GM12878 (cell line): ENCODE results near the gene UPK3BL2. TPM values are rescaled to one million over a fixed set of nuclear protein-coding genes. Genes with fewer than 3 reads are reported as not detected.
"Not testable (repeated sequence)": the region's sequence is repeated elsewhere in the genome, so short reads cannot be mapped to it uniquely, and the experiment has no call there.

ENCODE experiments used
- ATAC-seq: fragments of 200-7000 bp; cut with Tn5 transposase; 3 replicates; pipeline ENCODE4 v1.9.1; 2020; ENCODE audit warnings: mild to moderate bottlenecking, moderate library complexity
- BruUV-seq: library from RNA; stranded (reverse); fragments of 400-500 nt; replicated peaks from 2 replicates; lab custom pipeline; 2021; lab: Mats Ljungman, UMichigan
- CTCF ChIA-PET: fragments of 300-600 bp; sonication (Branson Sonifier 250); formaldehyde crosslinking; extraction: SDS; loops from one replicate; lab custom pipeline; 2021; ENCODE audit warnings: inconsistent platforms; lab: Yijun Ruan, JAX
- POLR2A ChIA-PET: fragments of 350-600 bp; formaldehyde crosslinking; extraction: SDS; loops from one replicate; lab custom pipeline; 2021; ENCODE audit warnings: inconsistent platforms; lab: Charles Lee
- RAD21 ChIA-PET: fragments of 300-600 bp; sonication (Branson Sonifier 250); formaldehyde crosslinking; loops from one replicate; lab custom pipeline; 2023; ENCODE audit warnings: antibody characterized with exemption; ENCODE audit not compliant: unreplicated experiment; lab: Charles Lee
- SMC1A ChIA-PET: fragments of 300-600 bp; sonication (Branson Sonifier 250); formaldehyde crosslinking; loops from one replicate; lab custom pipeline; 2023; ENCODE audit not compliant: unreplicated experiment, uncharacterized antibody; lab: Charles Lee
- DNase-seq: peaks from one replicate; pipeline ENCODE4 v3.0.0-alpha.2; 2011; ENCODE audit warnings: low read depth, low spot score
- FAIRE-seq: peaks from 3 replicates; lab custom pipeline; 2011; peaks lifted over from hg19 to GRCh38; lab: Jason Lieb, UNC
- H2AFZ ChIP-seq: 2 replicates; pipeline ENCODE4 v1.6.0; 2011; ENCODE audit warnings: low read depth, low read length, control low read depth; ENCODE audit not compliant: control insufficient read depth
- H3K27ac ChIP-seq: 2 replicates; pipeline ENCODE4 v1.5.1; 2011; ENCODE audit warnings: control low read depth; ENCODE audit not compliant: control insufficient read depth, insufficient read depth
- H3K27me3 ChIP-seq, 2 experiments: replicated peaks in 1 of 2; 2 replicates each; pipeline versions ENCODE4 v1.6.0 to v1.6.1; 2011; ENCODE audit warnings: low read length in 1 of 2; ENCODE audit not compliant: control insufficient read depth in 2 of 2, insufficient read depth in 2 of 2
- H3K36me3 ChIP-seq, 2 experiments: 2 replicates each; pipeline ENCODE4 v1.5.1; 2011; ENCODE audit warnings: low read length in 1 of 2; ENCODE audit not compliant: control insufficient read depth in 2 of 2, insufficient read depth in 2 of 2
- H3K4me1 ChIP-seq: 2 replicates; pipeline ENCODE4 v1.6.1; 2011; ENCODE audit warnings: mild to moderate bottlenecking, low read length, moderate library complexity, mixed read lengths; ENCODE audit not compliant: control insufficient read depth, insufficient read depth
- H3K4me2 ChIP-seq: 2 replicates; pipeline ENCODE4 v1.6.0; 2011; ENCODE audit warnings: control low read depth; ENCODE audit not compliant: control insufficient read depth, insufficient read depth
- H3K4me3 ChIP-seq: fragments of 200-600 bp; sonication (generic); 2 replicates; pipeline ENCODE4 v1.5.1; 2016
- H3K79me2 ChIP-seq: 2 replicates; pipeline ENCODE4 v1.6.0; 2011; ENCODE audit warnings: low read length; ENCODE audit not compliant: control insufficient read depth, insufficient read depth
- H3K9ac ChIP-seq: 2 replicates; pipeline ENCODE4 v1.8.0; 2011; ENCODE audit warnings: low read length, control low read depth, mixed read lengths; ENCODE audit not compliant: control insufficient read depth, insufficient read depth
- H3K9me3 ChIP-seq: replicated peaks from 3 replicates; pipeline ENCODE4 v1.5.1; 2011; ENCODE audit warnings: mild to moderate bottlenecking, low read length; ENCODE audit not compliant: control insufficient read depth, insufficient read depth
- H4K20me1 ChIP-seq: 2 replicates; pipeline ENCODE4 v1.6.0; 2011; ENCODE audit not compliant: control insufficient read depth, insufficient read depth
- WGBS: methylation state at CpG from one replicate; pipeline ENCODE4 v1.1.6; 2016; ENCODE audit warnings: low lambda C conversion rate; ENCODE audit not compliant: insufficient replicate concordance, insufficient coverage; ENCODE audit errors: missing lambda C conversion rate; 5-methylcytosine and 5-hydroxymethylcytosine counted together
- in situ Hi-C: fragments of 300-500 bp; cut with MboI; formaldehyde crosslinking; loops from 9 replicates; pipeline ENCODE4 v1.14.3; 2018; ENCODE audit warnings: mixed read lengths
- intact Hi-C: fragments of 100-400 bp; cut with micrococcal nuclease; formaldehyde crosslinking; loops from one replicate; pipeline ENCODE4 v1.14.2; 2022; ENCODE audit not compliant: unreplicated experiment
- polyA plus RNA-seq, 11 experiments: library from polyadenylated mRNA; depleted of rRNA in 4 of 11; unstranded in 6 of 11; stranded (reverse) in 5 of 11; fragments of >200 nt; fragmentation: Nextera tagmentation in 4 of 11; fragmentation: Illumina TruSeq in 1 of 11; extraction: Ambion mirVana in 4 of 11; extraction: Trizol in 1 of 11; gene quantifications; 1 replicate in 1 of 11; 2 replicates in 10 of 11; pipeline versions ENCODE4 v1.2.1 to v1.2.3, GENCODE V29; 2011 to 2016; ENCODE audit warnings: inconsistent platforms in 2 of 11, missing spikeins in 2 of 11, low read depth in 1 of 11
- total RNA-seq, 4 experiments: library from RNA; depleted of rRNA in 3 of 4; stranded (reverse); fragments of >200 nt in 3 of 4; fragmentation: Illumina TruSeq in 1 of 4; extraction: Trizol in 1 of 4; gene quantifications; 2 replicates each; pipeline versions ENCODE4 v1.2.1 to v1.2.3, GENCODE V29; 2013 to 2021

UPK3BL2 gene
- total and polyA plus RNA-seq, 10 of the 15 experiments (the other 5 are each of a cell fraction or from before 2014, with no cell fraction given), result 0.18 to 30.1 (median 9.9) TPM; not detected in 1

DNA sequence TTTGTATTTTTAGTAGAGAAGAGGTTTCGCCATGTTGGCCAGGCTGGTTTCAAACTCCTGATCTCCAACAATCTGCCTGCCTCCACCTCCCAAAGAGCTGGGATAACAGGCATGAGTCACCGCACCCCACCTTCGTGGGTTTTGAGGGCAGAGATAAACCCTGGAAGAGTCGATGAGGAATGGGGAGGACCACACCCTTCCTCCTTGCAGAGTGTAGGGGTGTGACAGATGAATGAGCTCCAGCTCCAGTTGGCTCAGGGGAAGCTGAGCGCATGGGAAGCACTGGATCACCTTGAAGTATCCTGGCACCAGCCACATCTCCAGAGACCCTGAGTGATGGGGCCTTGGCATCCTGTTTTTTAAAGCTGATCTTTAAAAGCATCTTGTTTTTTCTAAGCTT, 40.0 kb upstream of the UPK3BL2 start:
- POLR2A ChIA-PET, FAIRE-seq, H4K20me1 ChIP-seq, DNase-seq, intact Hi-C loops, H3K9me3 ChIP-seq, RAD21 ChIA-PET, H3K4me3 ChIP-seq, in situ Hi-C loops, H3K79me2 ChIP-seq, H3K9ac ChIP-seq, H3K4me1 ChIP-seq, ATAC-seq, SMC1A ChIA-PET, H3K4me2 ChIP-seq, H2AFZ ChIP-seq, CTCF ChIA-PET, H3K36me3 ChIP-seq, H3K27ac ChIP-seq, BruUV-seq, H3K27me3 ChIP-seq: not testable (repeated sequence)
- WGBS, result no CpG with 5 or more reads among the region's 5 CpGs

GRCh38 chr7:102581722-102582121, 38.2 kb upstream of the UPK3BL2 start:
- H3K27ac ChIP-seq, CTCF ChIA-PET, ATAC-seq, H3K4me3 ChIP-seq, H3K9me3 ChIP-seq, H3K79me2 ChIP-seq, H3K4me2 ChIP-seq, H3K36me3 ChIP-seq, SMC1A ChIA-PET, FAIRE-seq, H3K27me3 ChIP-seq, H2AFZ ChIP-seq, in situ Hi-C loops, H3K4me1 ChIP-seq, H4K20me1 ChIP-seq, DNase-seq, POLR2A ChIA-PET, intact Hi-C loops, BruUV-seq, RAD21 ChIA-PET, H3K9ac ChIP-seq: not testable (repeated sequence)
- WGBS, result no CpG with 5 or more reads among the region's 5 CpGs

DNA sequence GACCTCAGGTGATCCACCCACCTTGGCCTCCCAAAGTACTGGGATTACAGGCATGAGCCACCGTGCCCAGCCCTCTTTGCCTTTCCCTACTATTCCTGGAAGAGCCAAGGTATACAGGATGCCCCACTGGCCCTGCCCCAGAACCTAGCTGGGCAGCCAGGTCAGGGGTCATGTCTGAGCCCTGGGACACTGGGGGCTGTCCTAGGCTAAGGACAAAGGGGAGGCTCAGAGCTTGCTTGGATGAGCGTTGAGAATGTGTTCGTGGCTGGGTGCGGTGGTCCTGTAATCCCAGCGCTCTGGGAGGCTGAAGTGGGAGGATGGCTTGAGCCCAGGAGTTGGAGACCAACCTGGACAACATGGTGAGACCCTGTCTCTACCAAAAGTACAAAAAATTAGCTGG, 35.0 kb upstream of the UPK3BL2 start:
- H3K9ac ChIP-seq, H4K20me1 ChIP-seq, H2AFZ ChIP-seq, BruUV-seq, H3K9me3 ChIP-seq, H3K79me2 ChIP-seq, RAD21 ChIA-PET, ATAC-seq, in situ Hi-C loops, SMC1A ChIA-PET, FAIRE-seq, POLR2A ChIA-PET, H3K4me2 ChIP-seq, H3K4me1 ChIP-seq, H3K27me3 ChIP-seq, H3K27ac ChIP-seq, CTCF ChIA-PET, DNase-seq, H3K4me3 ChIP-seq, H3K36me3 ChIP-seq, intact Hi-C loops: not testable (repeated sequence)
- 70% methylated on average over 5 of the region's 5 CpGs for WGBS

- SMC1A ChIA-PET, H4K20me1 ChIP-seq, H3K79me2 ChIP-seq, H3K27ac ChIP-seq, H2AFZ ChIP-seq, H3K4me1 ChIP-seq, intact Hi-C loops, CTCF ChIA-PET, DNase-seq, FAIRE-seq, H3K9ac ChIP-seq, H3K4me3 ChIP-seq, RAD21 ChIA-PET, ATAC-seq, H3K4me2 ChIP-seq, H3K27me3 ChIP-seq, in situ Hi-C loops, H3K9me3 ChIP-seq, H3K36me3 ChIP-seq, POLR2A ChIA-PET: not testable (repeated sequence)
- WGBS, result 38% methylated on average over 6 of the region's 7 CpGs
- BruUV-seq, result TSS peak; percentile 53
These were observed 34.1 kb upstream of the UPK3BL2 start for GRCh38 chr7:102577315-102578240.
